DMS 273 treated with DMSO at 0.1 percent for 48 hours (cell line): Measurements from ENCODE around the gene IPO4.

Source experiments
- DNase-seq: peaks from one replicate; lab custom pipeline; 2025; lab: John Stamatoyannopoulos, UW

Gene IPO4

GRCh38 chr14:24130717-24131548 lies 57.7 kb downstream of the IPO4 start:
- DNase-seq = no peak

- DNase-seq = no peak
These were observed 58.3 kb downstream of the IPO4 start, which contains the start of gene FITM1 for GRCh38 chr14:24130380-24130716. Gene FITM1, plus strand, starts transcription at chr14:24130659. Its CDS starts 905 bp downstream, at chr14:24131564.
